Stomach (tissue), 9 donors: Measurements from ENCODE around the gene ATXN2. TPM values are rescaled to one million over a fixed set of nuclear protein-coding genes. Genes with fewer than 3 reads are reported as not detected.
"Not testable (repeated sequence)": the region's sequence is repeated elsewhere in the genome, so short reads cannot be mapped to it uniquely, and the experiment has no call there.

Experiments used
- DNase-seq, 2 donors: peaks; one replicate each; pipeline versions ENCODE4 v3.0.0 to v3.0.0-alpha.2; 2013 to 2019
- H3K27ac ChIP-seq, 5 donors: fragments of 200-600 bp in 4 of 5; sonication (generic) in 4 of 5; one replicate each; pipeline ENCODE4 v1.5.1; 2013 to 2019; ENCODE audit warnings: mild to moderate bottlenecking in 1 of 5, moderate library complexity in 1 of 5
- H3K27me3 ChIP-seq, 3 donors: fragments of 200-600 bp; sonication (generic); one replicate each; pipeline ENCODE4 v1.5.1; 2017 to 2019; ENCODE audit warnings: mixed run types in 1 of 3
- H3K36me3 ChIP-seq, 4 donors: fragments of 200-600 bp; sonication (generic); 1 replicate in 3 of 4; 2 replicates in 1 of 4; pipeline ENCODE4 v1.5.1; 2016 to 2019
- H3K4me1 ChIP-seq, 4 donors: fragments of 200-600 bp; sonication (generic); one replicate each; pipeline ENCODE4 v1.5.1; 2016 to 2019
- H3K4me3 ChIP-seq, 4 donors: fragments of 200-600 bp; sonication (generic) in 3 of 4; one replicate each; pipeline ENCODE4 v1.5.1; 2016 to 2019; ENCODE audit warnings: mild to moderate bottlenecking in 1 of 4
- H3K9me3 ChIP-seq, 4 donors: fragments of 200-600 bp; sonication (generic); one replicate each; pipeline ENCODE4 v1.5.1; 2016 to 2019
- EP300 ChIP-seq: sonication (generic); formaldehyde crosslinking; IDR thresholded peaks from one replicate; pipeline ENCODE4 v1.6.1; 2017; ENCODE audit warnings: antibody characterized with exemption
- POLR2A ChIP-seq, 4 donors: fragments of 450-650 bp; IDR thresholded peaks; one replicate each; pipeline ENCODE4 v1.6.1; 2016; ENCODE audit warnings: antibody characterized with exemption in 4 of 4, control low read depth in 2 of 4, mild to moderate bottlenecking in 1 of 4, moderate library complexity in 1 of 4
- POLR2AphosphoS5 ChIP-seq, 3 donors: sonication (generic); formaldehyde crosslinking; IDR thresholded peaks; one replicate each; pipeline ENCODE4 v1.6.1; 2016; ENCODE audit warnings: antibody characterized with exemption in 3 of 3
- WGBS, 5 donors: extraction: QIAGEN DNeasy Blood & Tissue Kit in 3 of 5; methylation state at CpG; one replicate each; pipeline versions ENCODE4 v1.1.5 to v1.1.7; 2013 to 2018; 5-methylcytosine and 5-hydroxymethylcytosine counted together
- intact Hi-C: fragments of 100-400 bp; cut with DNase I; formaldehyde crosslinking; loops from one replicate; pipeline ENCODE4 v1.15.1; 2023; ENCODE audit warnings: low total_unique reads
- polyA plus RNA-seq, 3 donors: library from polyadenylated mRNA; stranded (reverse); fragments of 200-250 nt; gene quantifications; one replicate each; pipeline ENCODE4 v1.2.3, GENCODE V29; 2013
- total RNA-seq, 5 donors: library from RNA; depleted of rRNA; stranded (reverse); fragments of >200 nt; gene quantifications; one replicate each; pipeline versions ENCODE4 v1.1.0 to v1.2.3, GENCODE V29; 2014 to 2016
- TF ChIP-seq, protein P1 (sequence below), 7 experiments: fragments of 450-650 bp in 4 of 7; fragments of 200-600 bp in 3 of 7; sonication (generic) in 3 of 7; IDR thresholded peaks; one replicate each; pipeline ENCODE4 v1.5.1; 2016 to 2019; ENCODE audit warnings: antibody characterized with exemption in 7 of 7, control low read depth in 2 of 7, mild to moderate bottlenecking in 1 of 7
- donor health status: healthy with polysubstance abuse.
- donor health status: Bipolar disorder and iron deficiency.
- donor health status: healthy.

ATXN2 gene
- total and polyA plus RNA-seq, 8 donors: 11.1 to 131 (median 61.2) TPM

DNA sequence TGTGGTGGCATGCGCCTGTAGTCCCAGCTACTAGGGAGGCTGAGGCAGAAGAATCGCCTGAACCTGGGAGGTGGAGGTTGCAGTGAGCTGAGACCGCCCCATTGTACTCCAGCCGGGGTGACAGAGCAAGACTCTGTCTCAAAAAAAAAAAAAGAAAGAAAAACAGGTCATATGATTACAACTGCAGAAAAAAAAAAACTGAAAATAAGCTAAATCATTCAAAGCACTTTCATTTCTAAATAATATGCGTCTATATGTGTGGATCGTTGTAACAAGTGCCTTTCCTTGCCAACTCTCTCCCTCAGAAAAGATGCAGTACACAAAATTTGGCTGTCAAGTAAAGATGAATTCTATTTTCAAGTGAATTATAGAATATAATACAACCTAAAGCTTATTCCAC, 42.4 kb downstream of the ATXN2 start:
- Histone ChIP-seq H3K4me1 (peaks cover 15 to 65% (median 38%) of the 10 kb centered on the region in 4 donors), H3K36me3 (peaks cover 0 to 8% (median 6%) of the 10 kb centered on the region in 4 donors), H3K27ac (peak overlapping the region in 1 of 5 donors; percentile 0), H3K27me3 (no peaks in the 10 kb centered on the region), H3K9me3 (no peaks in the 10 kb centered on the region), H3K4me3 (no peak overlapping the region)
- DNase-seq: no peak
- intact Hi-C loops: no loop called here
- TF ChIP-seq EP300 (no peak), POLR2AphosphoS5 (IDR thresholded peaks at IDR 0.05) (no peak), POLR2A (IDR thresholded peaks at IDR 0.05) (no peak)
- TF ChIP-seq, protein P1, sequence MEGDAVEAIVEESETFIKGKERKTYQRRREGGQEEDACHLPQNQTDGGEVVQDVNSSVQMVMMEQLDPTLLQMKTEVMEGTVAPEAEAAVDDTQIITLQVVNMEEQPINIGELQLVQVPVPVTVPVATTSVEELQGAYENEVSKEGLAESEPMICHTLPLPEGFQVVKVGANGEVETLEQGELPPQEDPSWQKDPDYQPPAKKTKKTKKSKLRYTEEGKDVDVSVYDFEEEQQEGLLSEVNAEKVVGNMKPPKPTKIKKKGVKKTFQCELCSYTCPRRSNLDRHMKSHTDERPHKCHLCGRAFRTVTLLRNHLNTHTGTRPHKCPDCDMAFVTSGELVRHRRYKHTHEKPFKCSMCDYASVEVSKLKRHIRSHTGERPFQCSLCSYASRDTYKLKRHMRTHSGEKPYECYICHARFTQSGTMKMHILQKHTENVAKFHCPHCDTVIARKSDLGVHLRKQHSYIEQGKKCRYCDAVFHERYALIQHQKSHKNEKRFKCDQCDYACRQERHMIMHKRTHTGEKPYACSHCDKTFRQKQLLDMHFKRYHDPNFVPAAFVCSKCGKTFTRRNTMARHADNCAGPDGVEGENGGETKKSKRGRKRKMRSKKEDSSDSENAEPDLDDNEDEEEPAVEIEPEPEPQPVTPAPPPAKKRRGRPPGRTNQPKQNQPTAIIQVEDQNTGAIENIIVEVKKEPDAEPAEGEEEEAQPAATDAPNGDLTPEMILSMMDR (IDR thresholded peaks at IDR 0.05): no peak
- WGBS, 5 donors: 77 to 92% (median 82%) methylated on average over 6 of the region's 6 CpGs

DNA sequence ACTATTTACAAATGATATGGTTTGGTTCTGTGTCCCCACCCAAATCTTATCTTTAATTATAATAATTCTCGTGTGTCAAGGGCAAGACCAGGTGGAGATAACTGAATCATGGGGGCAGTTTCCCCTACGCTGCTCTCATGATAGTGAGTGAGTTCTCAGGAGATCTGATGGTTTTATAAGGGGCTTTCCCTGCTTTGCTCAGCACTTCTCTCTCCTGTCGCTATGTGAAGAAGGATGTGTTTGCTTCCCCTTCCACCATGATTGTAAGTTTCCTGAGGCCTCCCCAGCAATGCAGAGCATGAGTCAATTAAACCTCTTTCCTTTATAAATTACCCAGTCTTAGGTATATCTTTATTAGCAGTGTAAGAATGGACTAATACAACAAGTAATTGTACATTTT, 43.8 kb downstream of the ATXN2 start:
- peaks cover 0 to 22% (median 20%) of the 10 kb centered on the region in 4 donors for H3K36me3 ChIP-seq
- H3K4me1 ChIP-seq: peaks cover 15 to 63% (median 38%) of the 10 kb centered on the region in 4 donors
- H3K4me3 ChIP-seq, H3K27me3 ChIP-seq, intact Hi-C loops, H3K9me3 ChIP-seq, H3K27ac ChIP-seq, DNase-seq: not testable (repeated sequence)
- WGBS, 5 donors: 39 to 60% (median 55%) methylated on average over 3 of the region's 3 CpGs

DNA sequence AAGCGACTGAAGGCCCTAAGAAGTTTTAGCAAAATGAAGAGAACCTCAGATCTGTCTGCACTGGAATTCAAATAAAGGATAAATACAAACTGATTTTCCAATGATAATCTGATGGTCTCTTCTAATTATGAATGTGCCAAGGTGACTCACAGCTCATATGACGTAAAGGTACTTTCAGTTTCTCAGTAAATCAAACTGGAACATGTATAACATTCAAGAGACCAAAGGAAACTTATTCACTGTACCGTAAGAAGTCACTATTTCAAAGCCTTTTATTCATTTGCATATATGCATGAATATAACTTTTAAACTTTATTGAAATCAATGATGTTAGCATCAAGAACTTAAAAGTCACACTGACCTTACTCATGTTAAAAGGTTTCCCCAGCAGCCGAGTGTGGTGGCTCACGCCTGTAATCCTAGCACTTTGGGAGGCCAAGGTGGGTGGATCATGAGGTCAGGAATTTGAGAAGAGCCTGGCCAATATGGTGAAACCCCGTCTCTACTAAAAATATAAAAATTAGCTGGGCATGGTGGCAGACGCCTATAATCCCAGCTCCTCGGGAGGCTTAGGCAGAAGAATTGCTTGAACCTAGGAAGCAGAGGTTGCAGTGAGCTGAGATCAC, 52.2 kb downstream of the ATXN2 start:
- H3K27me3 ChIP-seq: no peaks in the 10 kb centered on the region
- no peak for TF ChIP-seq POLR2AphosphoS5 (IDR thresholded peaks at IDR 0.05)
- no peak for TF ChIP-seq EP300
- TF ChIP-seq, protein P1 (IDR thresholded peaks at IDR 0.05): no peak
- TF ChIP-seq POLR2A (IDR thresholded peaks at IDR 0.05): no peak
- no peak overlapping the region for H3K27ac ChIP-seq
- H3K4me3 ChIP-seq: no peak overlapping the region
- H3K4me1 ChIP-seq: no peaks in the 10 kb centered on the region
- 86 to 92% (median 87%) methylated on average over 8 of the region's 8 CpGs for WGBS, 5 donors
- H3K36me3 ChIP-seq: peaks cover 26 to 90% (median 85%) of the 10 kb centered on the region in 4 donors
- DNase-seq: no peak
- H3K9me3 ChIP-seq: no peaks in the 10 kb centered on the region
- intact Hi-C loops: no loop called here

DNA sequence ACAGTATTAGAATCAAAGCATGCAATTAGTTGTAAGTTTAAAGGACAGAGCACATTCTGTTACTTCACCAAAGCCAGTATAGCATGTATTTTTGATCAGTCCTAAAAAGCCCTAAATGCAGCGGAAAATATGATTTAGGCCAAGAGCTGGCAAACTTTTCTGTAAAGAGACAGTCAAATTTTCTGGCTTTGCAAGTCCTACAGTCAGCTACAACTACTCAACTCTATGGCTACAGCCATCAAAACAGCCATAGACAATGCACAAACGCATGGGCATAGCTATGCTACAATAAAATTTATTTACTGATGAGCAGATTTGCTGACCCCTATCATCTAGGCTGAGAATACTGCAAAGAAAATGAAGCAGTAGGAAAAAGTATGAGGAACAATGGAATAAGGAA, 52.9 kb downstream of the ATXN2 start:
- intact Hi-C loops: no loop called here
- peaks cover 26 to 89% (median 82%) of the 10 kb centered on the region in 4 donors for H3K36me3 ChIP-seq
- TF ChIP-seq, protein P1 (IDR thresholded peaks at IDR 0.05): no peak
- no peak for TF ChIP-seq POLR2AphosphoS5 (IDR thresholded peaks at IDR 0.05)
- H3K27me3 ChIP-seq: no peaks in the 10 kb centered on the region
- DNase-seq: no peak
- H3K27ac ChIP-seq: no peak overlapping the region
- WGBS, 5 donors: 90 to 97% (median 95%) methylated on average over 2 of the region's 2 CpGs
- H3K4me1 ChIP-seq: no peaks in the 10 kb centered on the region
- no peak overlapping the region for H3K4me3 ChIP-seq
- H3K9me3 ChIP-seq: no peaks in the 10 kb centered on the region

DNA sequence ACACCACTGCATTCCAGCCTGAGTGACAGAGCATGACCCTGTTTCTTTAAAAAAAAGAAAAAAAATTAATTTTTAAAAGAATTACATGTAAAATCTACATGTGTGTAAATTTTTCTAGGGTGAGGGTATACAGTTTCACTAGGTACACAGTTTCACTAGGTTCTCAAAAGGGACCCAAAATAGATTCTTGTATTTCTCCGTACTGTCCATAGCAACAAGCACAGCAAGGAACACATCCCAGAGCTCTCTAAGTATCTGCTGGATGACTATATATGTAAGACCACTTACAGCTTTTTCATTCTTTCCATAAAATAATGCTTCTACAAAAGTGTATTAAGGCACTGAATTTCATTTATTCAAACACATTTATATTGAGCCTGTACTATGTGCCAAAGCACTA, 55.1 kb downstream of the ATXN2 start:
- WGBS, 5 donors: 92 to 100% (median 96%) methylated on average over 1 of the region's 1 CpG
- H3K4me1 ChIP-seq: no peaks in the 10 kb centered on the region
- no peak overlapping the region for H3K27ac ChIP-seq
- TF ChIP-seq EP300: no peak
- TF ChIP-seq POLR2AphosphoS5 (IDR thresholded peaks at IDR 0.05): no peak
- no peak for TF ChIP-seq POLR2A (IDR thresholded peaks at IDR 0.05)
- TF ChIP-seq, protein P1 (IDR thresholded peaks at IDR 0.05): no peak
- intact Hi-C loops: no loop called here
- no peak overlapping the region for H3K4me3 ChIP-seq
- no peaks in the 10 kb centered on the region for H3K27me3 ChIP-seq
- no peaks in the 10 kb centered on the region for H3K9me3 ChIP-seq
- no peak for DNase-seq
- H3K36me3 ChIP-seq: peaks cover 26 to 77% (median 65%) of the 10 kb centered on the region in 4 donors
